ENCODE measurements around the gene SH2D6.
A peak's percentile ranks its signal among the peaks of the same experiment; 100 is the strongest.

Gene SH2D6

GRCh38 chr2:85414761-85415553 is 3.6 kb upstream of the SH2D6 start:
- Histone ChIP-seq H3K4me3 (no peak overlapping the region), H3K9ac (ENCODE audit: insufficient read length) (no peak overlapping the region), H3K36me3 (ENCODE audit: insufficient read depth, low read length) (no peaks in the 10 kb centered on the region), H3K27ac (no peak overlapping the region), H3K9me3 (ENCODE audit: low read depth, low read length) (no peaks in the 10 kb centered on the region)
- no peak for TF ChIP-seq FOXP2 (optimal IDR thresholded peaks at IDR 0.05; ENCODE audit: control extremely low read depth, extremely low read length, insufficient read depth)
- no peak for TF ChIP-seq POLR2AphosphoS5 (IDR thresholded peaks at IDR 0.05; ENCODE audit: borderline replicate concordance, low read depth, low read length)
- no peak for TF ChIP-seq EZH2 (IDR thresholded peaks at IDR 0.05)
- DNase-seq (ENCODE audit: low read depth, low spot score): no peak

GRCh38 chr2:85415980-85416650 is 2.4 kb upstream of the SH2D6 start:
- no peaks in the 10 kb centered on the region for H3K36me3 ChIP-seq (ENCODE audit: insufficient read depth, low read length)
- H3K9me3 ChIP-seq (ENCODE audit: low read depth, low read length): no peaks in the 10 kb centered on the region
- H3K4me3 ChIP-seq: no peak overlapping the region
- no peak for DNase-seq (ENCODE audit: low read depth, low spot score)
- H3K9ac ChIP-seq (ENCODE audit: insufficient read length): no peak overlapping the region
- TF ChIP-seq EZH2 (IDR thresholded peaks at IDR 0.05) (no peak), FOXP2 (optimal IDR thresholded peaks at IDR 0.05; ENCODE audit: control extremely low read depth, extremely low read length, insufficient read depth) (no peak), POLR2AphosphoS5 (IDR thresholded peaks at IDR 0.05; ENCODE audit: borderline replicate concordance, low read depth, low read length) (no peak)
- H3K27ac ChIP-seq: no peak overlapping the region

GRCh38 chr2:85419009-85419675 is 628 bp downstream of the SH2D6 start:
- peak overlapping the region; percentile 83 for H3K4me3 ChIP-seq
- DNase-seq (ENCODE audit: low read depth, low spot score): no peak
- peak overlapping the region; percentile 92 for H3K27ac ChIP-seq
- no peaks in the 10 kb centered on the region for H3K9me3 ChIP-seq (ENCODE audit: low read depth, low read length)
- peak overlapping the region; percentile 84 for H3K9ac ChIP-seq (ENCODE audit: insufficient read length)
- TF ChIP-seq FOXP2 (optimal IDR thresholded peaks at IDR 0.05; ENCODE audit: control extremely low read depth, extremely low read length, insufficient read depth): no peak
- no peak for TF ChIP-seq POLR2AphosphoS5 (IDR thresholded peaks at IDR 0.05; ENCODE audit: borderline replicate concordance, low read depth, low read length)
- no peak for TF ChIP-seq EZH2 (IDR thresholded peaks at IDR 0.05)
- no peaks in the 10 kb centered on the region for H3K36me3 ChIP-seq (ENCODE audit: insufficient read depth, low read length)

- Histone ChIP-seq H3K9me3 (ENCODE audit: low read depth, low read length) (no peaks in the 10 kb centered on the region), H3K9ac (ENCODE audit: insufficient read length) (no peak overlapping the region), H3K4me3 (peak overlapping the region; percentile 23), H3K27ac (no peak overlapping the region), H3K36me3 (ENCODE audit: insufficient read depth, low read length) (no peaks in the 10 kb centered on the region)
- DNase-seq (ENCODE audit: low read depth, low spot score): peak; percentile 40
- TF ChIP-seq POLR2AphosphoS5 (IDR thresholded peaks at IDR 0.05; ENCODE audit: borderline replicate concordance, low read depth, low read length) (no peak), FOXP2 (optimal IDR thresholded peaks at IDR 0.05; ENCODE audit: control extremely low read depth, extremely low read length, insufficient read depth) (no peak), EZH2 (IDR thresholded peaks at IDR 0.05) (no peak)
Measured at GRCh38 chr2:85420536-85421259, 2.2 kb downstream of the SH2D6 start.

GRCh38 chr2:85421260-85422071 is 3.0 kb downstream of the SH2D6 start:
- no peak overlapping the region; the same call in 1 of the 2 replicates for H3K4me3 ChIP-seq
- no peak for TF ChIP-seq POLR2AphosphoS5 (IDR thresholded peaks at IDR 0.05; ENCODE audit: borderline replicate concordance, low read depth, low read length)
- no peak for TF ChIP-seq EZH2 (IDR thresholded peaks at IDR 0.05)
- no peak for TF ChIP-seq FOXP2 (optimal IDR thresholded peaks at IDR 0.05; ENCODE audit: control extremely low read depth, extremely low read length, insufficient read depth)
- H3K36me3 ChIP-seq (ENCODE audit: insufficient read depth, low read length): no peaks in the 10 kb centered on the region
- no peak overlapping the region for H3K9ac ChIP-seq (ENCODE audit: insufficient read length)
- H3K27ac ChIP-seq: no peak overlapping the region
- no peaks in the 10 kb centered on the region for H3K9me3 ChIP-seq (ENCODE audit: low read depth, low read length)
- DNase-seq (ENCODE audit: low read depth, low spot score): no peak

- Histone ChIP-seq H3K9ac (ENCODE audit: insufficient read length) (no peak overlapping the region), H3K36me3 (ENCODE audit: insufficient read depth, low read length) (no peaks in the 10 kb centered on the region), H3K4me3 (no peak overlapping the region), H3K9me3 (ENCODE audit: low read depth, low read length) (no peaks in the 10 kb centered on the region), H3K27ac (no peak overlapping the region)
- no peak for DNase-seq (ENCODE audit: low read depth, low spot score)
- TF ChIP-seq EZH2 (IDR thresholded peaks at IDR 0.05): no peak
- TF ChIP-seq POLR2AphosphoS5 (IDR thresholded peaks at IDR 0.05; ENCODE audit: borderline replicate concordance, low read depth, low read length): no peak
- TF ChIP-seq FOXP2 (optimal IDR thresholded peaks at IDR 0.05; ENCODE audit: control extremely low read depth, extremely low read length, insufficient read depth): no peak
Measured at GRCh38 chr2:85422072-85422457, 3.6 kb downstream of the SH2D6 start.

GRCh38 chr2:85423525-85423924 is 5.0 kb downstream of the SH2D6 start:
- Histone ChIP-seq H3K9me3 (ENCODE audit: low read depth, low read length) (no peaks in the 10 kb centered on the region), H3K36me3 (ENCODE audit: insufficient read depth, low read length) (no peaks in the 10 kb centered on the region), H3K4me3 (no peak overlapping the region), H3K9ac (ENCODE audit: insufficient read length) (no peak overlapping the region), H3K27ac (no peak overlapping the region)
- no peak for DNase-seq (ENCODE audit: low read depth, low spot score)
- TF ChIP-seq FOXP2 (optimal IDR thresholded peaks at IDR 0.05; ENCODE audit: control extremely low read depth, extremely low read length, insufficient read depth): no peak
- no peak for TF ChIP-seq EZH2 (IDR thresholded peaks at IDR 0.05)
- no peak for TF ChIP-seq POLR2AphosphoS5 (IDR thresholded peaks at IDR 0.05; ENCODE audit: borderline replicate concordance, low read depth, low read length)
